GM23338 (cell line): Measurements from ENCODE around the gene ZRANB2. TPM values are rescaled to one million over a fixed set of nuclear protein-coding genes. Genes with fewer than 3 reads are reported as not detected.

Experiments used
- ATAC-seq: fragments of 200-7000 bp; cut with Tn5 transposase; 3 replicates; pipeline ENCODE4 v1.9.1; 2020
- DNase-seq: peaks from one replicate; pipeline ENCODE4 v3.0.0-alpha.2; 2015; ENCODE audit warnings: low spot score
- H2AFZ ChIP-seq: fragments of 200-600 bp; sonication (generic); 2 replicates; pipeline ENCODE4 v1.8.0; 2016; ENCODE audit warnings: antibody characterized with exemption, mild to moderate bottlenecking, moderate library complexity
- H3F3A ChIP-seq: fragments of 200-600 bp; sonication (generic); replicated peaks from 2 replicates; pipeline ENCODE4 v1.8.0; 2017; ENCODE audit warnings: antibody characterized with exemption, mixed run types, low read depth
- H3K27ac ChIP-seq: fragments of 200-600 bp; sonication (generic); 2 replicates; pipeline ENCODE4 v1.6.1; 2016; ENCODE audit warnings: low read depth
- H3K27me3 ChIP-seq: fragments of 200-600 bp; sonication (generic); 2 replicates; pipeline ENCODE4 v1.8.0; 2016; ENCODE audit warnings: mild to moderate bottlenecking, mixed run types, moderate library complexity; ENCODE audit not compliant: insufficient read depth
- H3K36me3 ChIP-seq: fragments of 200-600 bp; sonication (generic); 2 replicates; pipeline ENCODE4 v1.8.0; 2016; ENCODE audit warnings: mild to moderate bottlenecking; ENCODE audit not compliant: insufficient read depth
- H3K4me1 ChIP-seq: fragments of 200-600 bp; sonication (generic); 2 replicates; pipeline ENCODE4 v1.8.0; 2016; ENCODE audit warnings: mild to moderate bottlenecking, moderate library complexity; ENCODE audit not compliant: insufficient read depth
- H3K4me2 ChIP-seq: fragments of 200-600 bp; sonication (generic); 2 replicates; pipeline ENCODE4 v1.7.1; 2017; ENCODE audit warnings: mixed run types
- H3K4me3 ChIP-seq: fragments of 200-600 bp; sonication (generic); 2 replicates; pipeline ENCODE4 v1.6.1; 2016; ENCODE audit warnings: mixed run types
- H3K79me2 ChIP-seq: fragments of 200-600 bp; sonication (generic); replicated peaks from 2 replicates; pipeline ENCODE4 v1.8.0; 2017; ENCODE audit warnings: mild to moderate bottlenecking; ENCODE audit not compliant: insufficient read depth
- H3K9me2 ChIP-seq: fragments of 200-600 bp; sonication (generic); 2 replicates; pipeline ENCODE4 v1.8.0; 2017; ENCODE audit not compliant: insufficient read depth
- H4K20me1 ChIP-seq: fragments of 200-600 bp; sonication (generic); replicated peaks from 2 replicates; pipeline ENCODE4 v1.8.0; 2017; ENCODE audit warnings: mild to moderate bottlenecking; ENCODE audit not compliant: insufficient read depth
- H3K27ac Mint-ChIP-seq: 2 replicates; pipeline ENCODE4 v1.8.0; 2020; ENCODE audit warnings: inconsistent platforms, mild to moderate bottlenecking, moderate library complexity, mixed read lengths
- H3K27me3 Mint-ChIP-seq: 3 replicates; pipeline ENCODE4 v1.8.0; 2022; ENCODE audit warnings: low read depth, mild to moderate bottlenecking, moderate library complexity, mixed read lengths, inconsistent platforms; ENCODE audit not compliant: insufficient read depth, poor library complexity
- H3K36me3 Mint-ChIP-seq: 3 replicates; pipeline ENCODE4 v1.8.0; 2021; ENCODE audit warnings: low read depth, mild to moderate bottlenecking, inconsistent platforms, moderate library complexity, mixed read lengths
- H3K4me1 Mint-ChIP-seq: 3 replicates; pipeline ENCODE4 v1.8.0; 2020; ENCODE audit warnings: mild to moderate bottlenecking, inconsistent platforms, mixed read lengths
- H3K4me3 Mint-ChIP-seq: 3 replicates; pipeline ENCODE4 v1.8.0; 2021; ENCODE audit warnings: moderate library complexity, mild to moderate bottlenecking, inconsistent platforms, mixed read lengths
- H3K9me3 Mint-ChIP-seq: 3 replicates; pipeline ENCODE4 v1.8.0; 2020; ENCODE audit warnings: moderate library complexity, mild to moderate bottlenecking, inconsistent platforms, mixed read lengths
- CTCF ChIP-seq, 2 experiments: fragments of 200-600 bp in 1 of 2; sonication (generic) in 1 of 2; conservative IDR thresholded peaks; 2 replicates each; pipeline versions ENCODE4 v1.5.1 to v1.6.1; 2016 to 2017; ENCODE audit warnings: antibody characterized with exemption in 2 of 2, low read depth in 2 of 2, mild to moderate bottlenecking in 2 of 2, moderate library complexity in 1 of 2
- EZH2phosphoT487 ChIP-seq: fragments of 200-600 bp; sonication (generic); IDR thresholded peaks from one replicate; pipeline ENCODE4 v1.8.1; 2018; ENCODE audit warnings: antibody characterized with exemption; ENCODE audit not compliant: unreplicated experiment
- JUNB ChIP-seq: IDR thresholded peaks from one replicate; pipeline ENCODE4 v1.6.1; 2016; ENCODE audit warnings: antibody characterized with exemption; ENCODE audit not compliant: unreplicated experiment
- NANOG ChIP-seq: IDR thresholded peaks from 2 replicates; pipeline ENCODE4 v1.6.1; 2016; ENCODE audit warnings: antibody characterized with exemption, borderline replicate concordance
- REST ChIP-seq: IDR thresholded peaks from one replicate; pipeline ENCODE4 v1.6.1; 2018; ENCODE audit warnings: antibody characterized with exemption; ENCODE audit not compliant: unreplicated experiment
- STAT1 ChIP-seq: IDR thresholded peaks from one replicate; pipeline ENCODE4 v1.6.1; 2016; ENCODE audit warnings: antibody characterized with exemption; ENCODE audit not compliant: unreplicated experiment
- ZNF114 ChIP-seq: fragments of 250-450 bp; sonication (Bioruptor Pico); IDR thresholded peaks from 2 replicates; pipeline ENCODE4 v1.5.0; 2020; ENCODE audit warnings: mild to moderate bottlenecking, moderate library complexity
- ZNF331 ChIP-seq: fragments of 250-450 bp; sonication (Bioruptor Pico); IDR thresholded peaks from 2 replicates; pipeline ENCODE4 v1.5.0; 2020; ENCODE audit warnings: low read depth, mild to moderate bottlenecking, moderate library complexity
- ZNF462 ChIP-seq: fragments of 250-450 bp; sonication (Bioruptor Pico); IDR thresholded peaks from 2 replicates; pipeline ENCODE4 v1.5.0; 2020; ENCODE audit warnings: mild to moderate bottlenecking, moderate library complexity
- polyA plus RNA-seq: library from polyadenylated mRNA; unstranded; fragments of >200 nt; fragmentation: Nextera tagmentation; extraction: Ambion mirVana; gene quantifications from 2 replicates; pipeline ENCODE4 v1.2.1, GENCODE V29; 2016
- total RNA-seq: library from RNA; depleted of rRNA; stranded (reverse); fragments of >200 nt; shearing (Covaris generic); gene quantifications from 2 replicates; pipeline ENCODE4 v1.2.3, GENCODE V29; 2014

Gene ZRANB2
- total and polyA plus RNA-seq, 2 experiments from 2014 or later, result 84.9 to 170 TPM

- TF ChIP-seq REST (no peak), STAT1 (no peak), JUNB (no peak)
These were observed 35.3 kb downstream of the ZRANB2 start (continued) for GRCh38 chr1:71045463-71046028.

GRCh38 chr1:71044833-71045232 is 36.0 kb downstream of the ZRANB2 start:
- no peak overlapping the region for H2AFZ ChIP-seq
- H3K4me3 ChIP-seq, result no peak overlapping the region
- H3K4me1 ChIP-seq, result peaks cover 9% of the 10 kb centered on the region; the same call in 1 of the 2 replicates
- H3F3A ChIP-seq, result no peaks in the 10 kb centered on the region
- no peaks in the 10 kb centered on the region for H3K9me2 ChIP-seq
- Mint-ChIP-seq H3K9me3 (no peaks in the 10 kb centered on the region; the same call in 2 of the 3 replicates), H3K27ac (no peak overlapping the region), H3K4me1 (peaks cover 7% of the 10 kb centered on the region; the same call in 2 of the 3 replicates), H3K27me3 (peaks cover 25% of the 10 kb centered on the region), H3K4me3 (no peak overlapping the region), H3K36me3 (no peaks in the 10 kb centered on the region)
- no peaks in the 10 kb centered on the region for H3K79me2 ChIP-seq
- DNase-seq (no peak), ATAC-seq (no peak)
- H4K20me1 ChIP-seq, result no peaks in the 10 kb centered on the region
- H3K36me3 ChIP-seq, result no peaks in the 10 kb centered on the region
- peaks cover 31% of the 10 kb centered on the region for H3K27me3 ChIP-seq
- H3K4me2 ChIP-seq, result no peak overlapping the region
- H3K27ac ChIP-seq, result no peak overlapping the region
- TF ChIP-seq STAT1 (no peak), REST (no peak), ZNF331 (CRISPR knock-in tag) (no peak), ZNF462 (CRISPR knock-in tag) (no peak), ZNF114 (CRISPR knock-in tag) (no peak), EZH2phosphoT487 (no peak), NANOG (no peak), CTCF (conservative IDR thresholded peaks at IDR 0.05; ENCODE audit: low read depth in 2 of 2) (no peak)
